KBM-7 (cell line): Measurements from ENCODE around the gene MLXIP.
"Not testable (repeated sequence)": the region's sequence is repeated elsewhere in the genome, so short reads cannot be mapped to it uniquely, and the experiment has no call there.

Experiments
- DNase-seq: peaks from one replicate; pipeline ENCODE4 v3.0.0-alpha.2; 2015
- in situ Hi-C: fragments of 300-500 bp; cut with MboI; formaldehyde crosslinking; loops from 2 replicates; pipeline ENCODE4 v1.14.3; 2020; ENCODE audit warnings: low sequenced_read_pairs, low pct_unique_long_range_greater_than_20kb, mixed read lengths

Gene MLXIP

GRCh38 chr12:122050706-122051105 lies 27.9 kb upstream of the MLXIP start:
- no peak for DNase-seq
- in situ Hi-C loops = no loop called here

- no peak for DNase-seq
- in situ Hi-C loops = no loop called here
Measured at GRCh38 chr12:122051231-122051876, 27.2 kb upstream of the MLXIP start.

DNA sequence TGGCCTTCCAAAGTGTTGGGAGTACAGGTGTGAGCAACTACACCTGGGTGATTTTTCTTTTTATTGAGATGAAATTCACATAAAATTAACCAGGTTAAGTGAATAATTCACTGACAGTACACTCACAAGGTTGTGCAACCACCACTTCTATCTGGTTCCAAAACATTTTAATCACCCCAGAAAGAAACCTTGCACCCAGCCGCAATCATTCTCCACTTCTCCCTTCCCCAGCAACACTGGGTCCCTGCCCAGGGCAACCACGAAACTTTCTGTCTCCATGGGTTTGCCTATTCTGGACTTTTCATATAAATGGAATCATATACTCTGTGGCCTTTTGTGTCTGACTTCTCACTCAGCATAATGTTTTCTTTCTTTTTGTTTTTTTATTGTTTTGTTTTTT lies 26.3 kb upstream of the MLXIP start:
- in situ Hi-C loops = no loop called here
- DNase-seq = no peak

DNA sequence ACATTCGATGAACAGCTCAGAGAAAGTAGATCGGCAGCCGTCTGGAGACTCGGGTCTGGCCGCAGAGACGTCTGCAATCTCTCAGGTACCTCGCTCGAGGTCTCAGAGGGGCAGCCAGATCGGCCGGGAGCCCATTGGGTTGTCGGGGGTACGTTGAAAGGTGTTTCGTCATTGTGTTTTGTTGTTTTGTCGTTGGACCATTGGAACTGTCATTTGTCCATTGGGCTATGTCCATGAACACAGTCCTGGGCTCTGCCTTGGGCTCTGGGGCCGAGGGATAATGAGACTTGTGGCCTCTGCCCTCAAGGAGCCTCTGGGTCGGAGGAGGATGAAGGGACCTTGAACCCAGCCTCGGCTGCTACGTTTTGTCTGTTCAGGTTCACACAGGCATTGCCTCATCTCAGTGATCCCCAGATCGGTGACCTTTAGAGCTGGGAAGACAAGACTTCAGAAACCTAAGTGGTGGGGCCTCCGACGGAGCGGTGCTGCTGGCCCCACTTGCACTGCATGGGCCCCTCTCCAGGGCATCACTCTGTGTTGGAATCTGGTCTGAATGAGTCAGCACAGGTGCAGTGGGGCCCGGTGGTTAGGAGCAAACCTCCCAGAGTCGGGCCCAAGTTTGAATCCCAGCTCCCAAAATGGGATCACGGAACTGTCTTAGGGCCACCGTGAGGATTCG lies 23.6 kb upstream of the MLXIP start:
- DNase-seq = no peak
- in situ Hi-C loops = no loop called here

DNA sequence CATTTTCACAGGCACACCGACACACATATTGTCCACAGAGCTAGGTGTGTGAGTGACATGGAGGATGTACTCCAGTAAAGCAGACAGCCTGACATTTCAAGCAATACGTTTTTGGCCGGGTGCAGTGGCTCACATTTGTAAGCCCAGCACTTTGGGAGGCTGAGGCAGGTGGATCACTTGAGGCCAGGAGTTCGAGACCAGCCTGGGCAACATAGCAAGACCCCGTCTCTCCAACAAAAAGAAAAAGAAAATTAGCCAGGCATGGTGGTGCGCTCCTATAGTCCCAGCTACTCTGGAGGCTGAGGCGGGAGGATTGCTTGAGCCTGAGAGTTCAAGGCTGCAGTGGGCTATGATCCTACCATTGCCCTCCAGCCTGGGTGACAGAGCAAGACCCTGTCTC lies 22.1 kb upstream of the MLXIP start:
- DNase-seq = not testable (repeated sequence)

GRCh38 chr12:122057007-122057735 lies 21.4 kb upstream of the MLXIP start:
- DNase-seq = no peak
- in situ Hi-C loops = no loop called here

More for the DNA sequence above, 22.1 kb upstream of the MLXIP start:
- in situ Hi-C loops = not testable (repeated sequence)

- in situ Hi-C loops = no loop called here
- no peak for DNase-seq
Measured at GRCh38 chr12:122057769-122058168, 20.8 kb upstream of the MLXIP start.

DNA sequence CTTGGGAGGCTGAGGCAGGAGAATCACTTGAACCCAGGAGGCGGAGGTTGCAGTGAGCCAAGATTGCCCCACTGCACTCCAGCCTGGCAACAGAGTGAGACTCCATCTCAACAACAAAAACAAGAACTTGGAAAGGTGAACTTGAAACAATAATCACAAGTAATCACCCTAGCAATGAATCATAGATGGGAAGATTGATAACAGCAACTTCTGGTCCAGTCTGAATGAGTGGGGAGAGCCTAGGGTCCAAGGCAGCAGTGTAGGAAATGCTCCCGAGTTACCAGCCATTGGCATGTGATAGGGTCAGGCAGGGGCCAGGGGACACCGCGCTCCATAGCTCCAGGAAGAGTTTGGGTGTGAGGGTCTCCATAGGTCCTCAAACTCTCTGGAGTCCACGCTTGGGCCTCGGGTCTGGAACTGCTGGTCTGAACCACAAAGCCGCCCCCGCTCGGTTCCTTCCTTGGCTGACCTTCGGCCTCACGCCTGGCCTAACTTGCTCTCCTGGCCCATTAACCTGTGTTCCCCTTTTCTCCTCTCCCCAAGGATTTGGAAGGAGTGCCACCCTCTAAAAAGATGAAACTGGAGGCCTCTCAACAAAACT lies 19.9 kb upstream of the MLXIP start:
- no peak for DNase-seq
- in situ Hi-C loops = no loop called here

- no peak for DNase-seq
- in situ Hi-C loops = no loop called here
Measured at GRCh38 chr12:122059203-122059960, 19.2 kb upstream of the MLXIP start.

- no peak for DNase-seq
- in situ Hi-C loops = no loop called here
Measured at GRCh38 chr12:122060081-122060501, 18.5 kb upstream of the MLXIP start.

GRCh38 chr12:122061253-122061652 lies 17.3 kb upstream of the MLXIP start:
- in situ Hi-C loops = no loop called here

GRCh38 chr12:122062832-122063693 lies 15.5 kb upstream of the MLXIP start:
- in situ Hi-C loops = no loop called here
- peak; percentile 92 for DNase-seq

More at GRCh38 chr12:122061253-122061652, 17.3 kb upstream of the MLXIP start:
- DNase-seq = no peak

GRCh38 chr12:122063694-122064024 lies 14.9 kb upstream of the MLXIP start:
- in situ Hi-C loops = no loop called here

GRCh38 chr12:122064025-122064777 lies 14.4 kb upstream of the MLXIP start:
- in situ Hi-C loops = no loop called here
- DNase-seq = peak; percentile 97

More at GRCh38 chr12:122063694-122064024, 14.9 kb upstream of the MLXIP start:
- DNase-seq = no peak

- in situ Hi-C loops = no loop called here
- peak; percentile 89 for DNase-seq
Measured at GRCh38 chr12:122064780-122065588, 13.6 kb upstream of the MLXIP start.

DNA sequence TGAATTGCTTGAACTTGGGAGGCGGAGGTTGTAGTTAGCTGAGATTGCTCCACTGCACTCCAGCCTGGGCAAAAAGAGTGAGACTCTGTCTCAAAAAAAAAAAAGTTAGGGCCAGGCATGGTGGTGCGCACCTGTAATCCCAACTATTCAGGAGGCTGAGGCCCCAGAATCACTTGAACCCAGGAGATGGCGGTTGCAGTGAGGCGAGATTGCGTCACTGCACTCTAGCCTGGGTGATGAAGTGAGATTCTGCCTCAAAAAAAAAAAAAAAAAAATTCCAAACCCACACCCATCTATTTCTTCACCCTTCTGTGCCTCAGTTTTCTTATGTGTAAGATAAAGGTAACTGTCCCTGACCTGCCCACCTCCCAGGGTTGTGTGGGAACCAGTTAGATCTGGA lies 11.0 kb upstream of the MLXIP start:
- in situ Hi-C loops = no loop called here

DNA sequence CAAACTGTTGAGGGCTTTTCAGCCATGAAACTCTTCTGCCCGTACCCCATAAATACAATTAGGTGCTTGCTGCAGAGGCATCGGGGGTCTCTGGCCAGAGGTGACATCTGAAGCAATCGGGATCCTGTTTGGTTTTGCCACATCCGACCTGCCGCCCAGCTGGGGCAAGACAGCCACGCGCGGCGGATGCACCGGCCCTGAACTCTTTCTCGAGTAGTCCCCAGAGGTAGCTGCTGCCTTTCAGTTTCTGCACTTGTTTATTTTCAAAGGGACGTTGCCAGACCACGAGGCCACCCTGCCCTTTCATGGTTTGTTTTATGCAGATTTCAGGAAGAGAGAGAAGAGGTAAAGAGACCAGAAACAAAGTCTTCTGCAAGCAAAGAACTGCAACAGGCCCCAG lies 10.6 kb upstream of the MLXIP start:
- DNase-seq = no peak
- in situ Hi-C loops = no loop called here

More for the DNA sequence above, 11.0 kb upstream of the MLXIP start:
- no peak for DNase-seq
